ENCODE measurements around the gene HSBP1L1. TPM values are rescaled to one million over a fixed set of nuclear protein-coding genes. Genes with fewer than 3 reads are reported as not detected.

The HSBP1L1 gene
- total RNA-seq, 1 donor from 2014 or later, result 7.9 TPM

GRCh38 chr18:79942786-79943607 is 21.4 kb upstream of the HSBP1L1 start:
- intact Hi-C loops (cut with DNase I), result loop anchor here (10.0 kb wide), 1 partner anchor 558 kb away; no protein-coding TSS in a partner anchor
- peak; percentile 68 for DNase-seq (ENCODE audit: low spot score)

- DNase-seq (ENCODE audit: low spot score), result peak; percentile 72
- intact Hi-C loops (cut with DNase I), result loop anchor here (10.0 kb wide), 1 partner anchor 559 kb away; no protein-coding TSS in a partner anchor
Observed at GRCh38 chr18:79943608-79944125, 20.8 kb upstream of the HSBP1L1 start.

GRCh38 chr18:79944126-79944731 is 20.2 kb upstream of the HSBP1L1 start:
- intact Hi-C loops (cut with DNase I), result loop anchor here (10.0 kb wide), 1 partner anchor 559 kb away; no protein-coding TSS in a partner anchor
- DNase-seq (ENCODE audit: low spot score), result peak; percentile 67

GRCh38 chr18:79944746-79945117 is 19.7 kb upstream of the HSBP1L1 start:
- intact Hi-C loops (cut with DNase I), result loop anchor here (10.0 kb wide), 1 partner anchor 560 kb away; no protein-coding TSS in a partner anchor

GRCh38 chr18:79945118-79946042 is 19.1 kb upstream of the HSBP1L1 start:
- intact Hi-C loops (cut with DNase I), result loop anchor here (10.0 kb wide), 1 partner anchor 561 kb away; no protein-coding TSS in a partner anchor

More at GRCh38 chr18:79944746-79945117, 19.7 kb upstream of the HSBP1L1 start:
- DNase-seq (ENCODE audit: low spot score), result peak; percentile 33

GRCh38 chr18:79947054-79947755 is 17.2 kb upstream of the HSBP1L1 start:
- intact Hi-C loops (cut with DNase I), result loop anchor here (10.0 kb wide), 1 partner anchor 562 kb away; no protein-coding TSS in a partner anchor
- DNase-seq (ENCODE audit: low spot score), result peak; percentile 64

More at GRCh38 chr18:79945118-79946042, 19.1 kb upstream of the HSBP1L1 start:
- DNase-seq (ENCODE audit: low spot score), result peak; percentile 63

GRCh38 chr18:79947881-79948610 is 16.4 kb upstream of the HSBP1L1 start:
- intact Hi-C loops (cut with DNase I), result loop anchor here (10.0 kb wide), 1 partner anchor 563 kb away; no protein-coding TSS in a partner anchor
- peak; percentile 19 for DNase-seq (ENCODE audit: low spot score)

GRCh38 chr18:79948719-79949411 is 15.6 kb upstream of the HSBP1L1 start:
- intact Hi-C loops (cut with DNase I), result loop anchor here (10.0 kb wide), 1 partner anchor 564 kb away; no protein-coding TSS in a partner anchor

GRCh38 chr18:79949697-79950487 is 14.6 kb upstream of the HSBP1L1 start:
- peak; percentile 84 for DNase-seq (ENCODE audit: low spot score)
- intact Hi-C loops (cut with DNase I), result loop anchor here (2.0 to 10.0 kb wide), 3 partner anchors 39 to 565 kb away; partner anchors contain the start of genes RBFA and TXNL4A

More at GRCh38 chr18:79948719-79949411, 15.6 kb upstream of the HSBP1L1 start:
- DNase-seq (ENCODE audit: low spot score), result peak; percentile 50

GRCh38 chr18:79950515-79951341 is 13.7 kb upstream of the HSBP1L1 start:
- DNase-seq (ENCODE audit: low spot score), result peak; percentile 74
- intact Hi-C loops (cut with DNase I), result loop anchor here (2.0 to 5.0 kb wide), 2 partner anchors 38 to 82 kb away; partner anchors contain the start of genes RBFA and TXNL4A

GRCh38 chr18:79951545-79952455 is 12.6 kb upstream of the HSBP1L1 start, which contains the start of gene SLC66A2:
SLC66A2 (minus strand) TSS chr18:79951653; CDS start chr18:79950926, 727 bp downstream.
- DNase-seq (ENCODE audit: low spot score), result peak; percentile 98
- intact Hi-C loops (cut with DNase I), result loop anchor here (2.0 to 5.0 kb wide), 2 partner anchors 37 to 81 kb away; partner anchors contain the start of genes RBFA and TXNL4A

GRCh38 chr18:79952456-79952995 is 11.9 kb upstream of the HSBP1L1 start:
- DNase-seq (ENCODE audit: low spot score), result peak; percentile 50
- intact Hi-C loops (cut with DNase I), result loop anchor here (5.0 kb wide), 1 partner anchor 80 kb away; the partner anchor contains the start of gene RBFA

- DNase-seq (ENCODE audit: low spot score), result peak; percentile 70
- intact Hi-C loops (cut with DNase I), result loop anchor here (5.0 kb wide), 1 partner anchor 79 kb away; the partner anchor contains the start of gene RBFA
Observed at GRCh38 chr18:79952996-79953559, 11.4 kb upstream of the HSBP1L1 start.
